Parathyroid adenoma (tissue), 2 donors: ENCODE measurements around the gene NTRK3.

Experiments
- H2AFZ ChIP-seq: fragments of 300-600 bp; sonication (generic); one replicate; pipeline ENCODE4 v1.7.0; 2017; ENCODE audit warnings: antibody characterized with exemption, mild to moderate bottlenecking
- H3K27ac ChIP-seq: fragments of 300-600 bp; sonication (generic); one replicate; pipeline ENCODE4 v1.7.0; 2017
- H3K27me3 ChIP-seq: fragments of 300-600 bp; sonication (generic); one replicate; pipeline ENCODE4 v1.7.0; 2017; ENCODE audit warnings: low read length; ENCODE audit not compliant: control insufficient read depth, insufficient read depth
- H3K36me3 ChIP-seq: fragments of 300-600 bp; sonication (generic); one replicate; pipeline ENCODE4 v1.7.0; 2017; ENCODE audit warnings: low read length; ENCODE audit not compliant: control insufficient read depth, insufficient read depth
- H3K4me1 ChIP-seq: fragments of 300-600 bp; sonication (generic); one replicate; pipeline ENCODE4 v1.7.0; 2017; ENCODE audit warnings: control low read depth
- H3K4me2 ChIP-seq: fragments of 300-600 bp; sonication (generic); one replicate; pipeline ENCODE4 v1.7.0; 2017; ENCODE audit warnings: low read length
- H3K4me3 ChIP-seq: fragments of 300-600 bp; sonication (generic); one replicate; pipeline ENCODE4 v1.7.0; 2017; ENCODE audit warnings: low read depth, low read length
- H3K79me2 ChIP-seq: fragments of 300-600 bp; sonication (generic); one replicate; pipeline ENCODE4 v1.7.0; 2017; ENCODE audit warnings: control low read depth
- H3K9ac ChIP-seq: fragments of 300-600 bp; sonication (generic); one replicate; pipeline ENCODE4 v1.7.0; 2017; ENCODE audit warnings: mild to moderate bottlenecking
- H3K9me3 ChIP-seq: fragments of 300-600 bp; sonication (generic); one replicate; pipeline ENCODE4 v1.7.0; 2017; ENCODE audit warnings: low read length; ENCODE audit not compliant: control insufficient read depth
- CTCF ChIP-seq: fragments of 300-600 bp; sonication (generic); IDR thresholded peaks from one replicate; pipeline ENCODE4 v1.7.0; 2017; ENCODE audit warnings: antibody characterized with exemption, mild to moderate bottlenecking
- donor health status: primary hyperparathyroidism.

The NTRK3 gene

GRCh38 chr15:88239594-88239993, 16.9 kb downstream of the NTRK3 start:
- Histone ChIP-seq H2AFZ (no peak overlapping the region), H3K27me3 (no peaks in the 10 kb centered on the region), H3K4me1 (no peaks in the 10 kb centered on the region), H3K4me2 (no peak overlapping the region), H3K36me3 (no peaks in the 10 kb centered on the region), H3K27ac (no peak overlapping the region), H3K9ac (no peak overlapping the region), H3K79me2 (no peaks in the 10 kb centered on the region), H3K9me3 (no peaks in the 10 kb centered on the region), H3K4me3 (no peak overlapping the region)
- no peak for TF ChIP-seq CTCF

- Histone ChIP-seq H3K4me2 (no peak overlapping the region), H2AFZ (no peak overlapping the region), H3K9me3 (no peaks in the 10 kb centered on the region), H3K4me1 (no peaks in the 10 kb centered on the region), H3K36me3 (no peaks in the 10 kb centered on the region), H3K27ac (no peak overlapping the region), H3K9ac (no peak overlapping the region), H3K79me2 (no peaks in the 10 kb centered on the region), H3K4me3 (no peak overlapping the region), H3K27me3 (no peaks in the 10 kb centered on the region)
- TF ChIP-seq CTCF = no peak
Measured at GRCh38 chr15:88238618-88239430, 17.7 kb downstream of the NTRK3 start.

DNA sequence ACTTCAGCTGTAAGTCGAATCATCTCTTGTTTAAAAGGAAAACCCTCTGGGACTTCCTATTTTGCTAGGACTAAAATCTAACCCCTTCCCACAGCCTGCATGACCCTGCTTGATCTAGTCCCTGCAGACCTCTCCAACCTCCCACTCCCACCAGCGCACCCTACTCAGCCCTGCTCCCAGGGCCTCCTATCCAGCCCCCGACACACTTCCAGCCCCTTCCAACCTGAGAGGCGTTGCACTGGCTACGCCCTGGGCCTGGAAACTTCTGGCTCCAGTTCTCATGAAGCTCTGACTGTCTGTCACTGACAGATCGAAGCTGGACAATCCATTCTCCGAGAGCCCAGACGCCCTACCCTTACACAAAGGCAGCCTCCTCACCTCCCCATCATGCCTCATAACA, 21.8 kb downstream of the NTRK3 start:
- H3K9me3 ChIP-seq = no peaks in the 10 kb centered on the region
- H3K4me2 ChIP-seq = no peak overlapping the region
- no peak for TF ChIP-seq CTCF
- no peaks in the 10 kb centered on the region for H3K27me3 ChIP-seq
- H3K36me3 ChIP-seq = no peaks in the 10 kb centered on the region
- no peak overlapping the region for H3K27ac ChIP-seq
- no peaks in the 10 kb centered on the region for H3K4me1 ChIP-seq
- no peak overlapping the region for H3K9ac ChIP-seq
- H3K79me2 ChIP-seq = no peaks in the 10 kb centered on the region
- no peak overlapping the region for H3K4me3 ChIP-seq
- H2AFZ ChIP-seq = no peak overlapping the region

GRCh38 chr15:88233921-88234320, 22.6 kb downstream of the NTRK3 start:
- no peak overlapping the region for H3K4me2 ChIP-seq
- H3K27ac ChIP-seq = no peak overlapping the region
- no peaks in the 10 kb centered on the region for H3K4me1 ChIP-seq
- H3K27me3 ChIP-seq = no peaks in the 10 kb centered on the region
- TF ChIP-seq CTCF = no peak
- no peaks in the 10 kb centered on the region for H3K36me3 ChIP-seq
- no peaks in the 10 kb centered on the region for H3K79me2 ChIP-seq
- no peak overlapping the region for H3K9ac ChIP-seq
- no peaks in the 10 kb centered on the region for H3K9me3 ChIP-seq
- no peak overlapping the region for H3K4me3 ChIP-seq
- H2AFZ ChIP-seq = no peak overlapping the region

DNA sequence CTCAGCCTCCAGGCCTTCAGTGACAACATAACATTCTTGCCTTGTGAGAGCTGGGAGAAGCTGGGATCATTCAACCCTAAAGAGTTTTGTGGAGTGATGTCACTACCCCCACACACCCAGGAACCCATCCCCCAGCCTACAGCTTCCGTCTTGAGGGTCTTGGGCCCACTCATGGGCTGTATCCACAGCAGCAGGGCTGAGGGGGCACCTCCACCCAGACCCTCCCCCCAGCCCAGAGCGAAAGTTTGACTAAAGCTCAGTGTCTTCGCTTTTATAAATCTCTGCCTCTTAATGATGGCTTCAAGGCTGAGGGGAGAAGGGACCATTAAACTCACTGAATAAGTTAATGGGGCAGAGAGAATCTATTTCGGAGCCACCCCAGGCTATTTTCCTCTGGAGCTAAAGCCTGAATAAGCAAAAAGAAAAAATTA, 23.8 kb downstream of the NTRK3 start:
- Histone ChIP-seq H3K9me3 (no peaks in the 10 kb centered on the region), H3K4me2 (no peak overlapping the region), H3K27me3 (no peaks in the 10 kb centered on the region), H3K4me1 (no peaks in the 10 kb centered on the region), H3K27ac (no peak overlapping the region), H3K9ac (no peak overlapping the region), H3K4me3 (no peak overlapping the region), H3K36me3 (no peaks in the 10 kb centered on the region), H3K79me2 (no peaks in the 10 kb centered on the region), H2AFZ (no peak overlapping the region)
- no peak for TF ChIP-seq CTCF
